Esophagus squamous epithelium (tissue), 5 donors: Measurements from ENCODE around the gene CNDP2. TPM values are rescaled to one million over a fixed set of nuclear protein-coding genes. Genes with fewer than 3 reads are reported as not detected.

Experiments used
- DNase-seq: peaks from one replicate; lab custom pipeline; 2025; lab: John Stamatoyannopoulos, UW
- H3K27ac ChIP-seq, 4 donors: fragments of 200-600 bp; sonication (generic); one replicate each; pipeline ENCODE4 v1.5.1; 2016 to 2019; ENCODE audit warnings: mild to moderate bottlenecking in 1 of 4
- H3K27me3 ChIP-seq, 4 donors: fragments of 200-600 bp; sonication (generic); 1 replicate in 3 of 4; 2 replicates in 1 of 4; pipeline versions ENCODE4 v1.5.1 to v1.6.0; 2017 to 2021; ENCODE audit warnings: antibody characterized with exemption in 1 of 4
- H3K36me3 ChIP-seq, 3 donors: fragments of 200-600 bp; sonication (generic); one replicate each; pipeline ENCODE4 v1.5.1; 2016 to 2019
- H3K4me1 ChIP-seq, 3 donors: fragments of 200-600 bp; sonication (generic); one replicate each; pipeline ENCODE4 v1.5.1; 2017 to 2019
- H3K4me3 ChIP-seq, 4 donors: fragments of 200-600 bp; sonication (generic); 1 replicate in 3 of 4; 2 replicates in 1 of 4; pipeline ENCODE4 v1.5.1; 2016 to 2019; ENCODE audit warnings: mild to moderate bottlenecking in 2 of 4, moderate library complexity in 1 of 4
- H3K9me3 ChIP-seq, 3 donors: fragments of 200-600 bp; sonication (generic); one replicate each; pipeline ENCODE4 v1.5.1; 2016 to 2019
- CTCF ChIP-seq, 6 experiments: fragments of 450-650 bp in 4 of 6; fragments of 200-600 bp in 2 of 6; sonication (generic) in 2 of 6; IDR thresholded peaks; one replicate each; pipeline ENCODE4 v1.5.1; 2016 to 2019; ENCODE audit warnings: antibody characterized with exemption in 6 of 6, mild to moderate bottlenecking in 4 of 6, moderate library complexity in 4 of 6
- POLR2A ChIP-seq, 4 donors: fragments of 450-650 bp; IDR thresholded peaks; one replicate each; pipeline ENCODE4 v1.6.1; 2017; ENCODE audit warnings: antibody characterized with exemption in 4 of 4, mild to moderate bottlenecking in 4 of 4, moderate library complexity in 3 of 4
- whole genome bisulfite sequencing, 2 donors: methylation state at CpG; one replicate each; pipeline ENCODE4 v1.1.5; 2018; 5-methylcytosine and 5-hydroxymethylcytosine counted together
- intact Hi-C: fragments of 100-400 bp; cut with DNase I; formaldehyde crosslinking; loops from one replicate; pipeline ENCODE4 v1.15.0; 2022
- total RNA-seq, 4 donors: library from RNA; depleted of rRNA; stranded (reverse); fragments of >200 nt; gene quantifications; one replicate each; pipeline ENCODE4 v1.1.0, GENCODE V29; 2016
- donor health status: DM: yes; HTN: yes; CAD: no.

CNDP2 gene
- total RNA-seq, 4 donors from 2014 or later = 66.6 to 136 (median 87.9) TPM

GRCh38 chr18:74478316-74478715, 17.8 kb upstream of the CNDP2 start:
- no peaks in the 10 kb centered on the region for H3K36me3 ChIP-seq
- DNase-seq = no peak
- intact Hi-C loops = no loop called here
- H3K9me3 ChIP-seq = no peaks in the 10 kb centered on the region
- WGBS, 2 donors = 86 to 100% methylated on average over 6 of the region's 7 CpGs
- peaks cover 0 to 10% (median 0%) of the 10 kb centered on the region in 3 donors for H3K4me1 ChIP-seq
- no peak overlapping the region for H3K4me3 ChIP-seq
- H3K27ac ChIP-seq = no peak overlapping the region
- H3K27me3 ChIP-seq = no peaks in the 10 kb centered on the region
- TF ChIP-seq POLR2A (IDR thresholded peaks at IDR 0.05) = no peak
- TF ChIP-seq CTCF (IDR thresholded peaks at IDR 0.05) = no peak

- no peak overlapping the region for H3K4me3 ChIP-seq
- H3K4me1 ChIP-seq = peaks cover 0 to 10% (median 0%) of the 10 kb centered on the region in 3 donors
- H3K9me3 ChIP-seq = no peaks in the 10 kb centered on the region
- no peak overlapping the region for H3K27ac ChIP-seq
- no peaks in the 10 kb centered on the region for H3K36me3 ChIP-seq
- intact Hi-C loops = no loop called here
- WGBS, 2 donors = 27 to 42% methylated on average over 6 of the region's 6 CpGs
- H3K27me3 ChIP-seq = no peaks in the 10 kb centered on the region
- no peak for DNase-seq
- TF ChIP-seq CTCF (IDR thresholded peaks at IDR 0.05) = no peak
- TF ChIP-seq POLR2A (IDR thresholded peaks at IDR 0.05) = no peak
These were observed 17.3 kb upstream of the CNDP2 start for GRCh38 chr18:74478880-74479279.

GRCh38 chr18:74479486-74480148, 16.5 kb upstream of the CNDP2 start:
- Histone ChIP-seq H3K9me3 (no peaks in the 10 kb centered on the region), H3K4me1 (peaks cover 0 to 10% (median 0%) of the 10 kb centered on the region in 3 donors), H3K27ac (no peak overlapping the region), H3K4me3 (no peak overlapping the region), H3K36me3 (no peaks in the 10 kb centered on the region), H3K27me3 (no peaks in the 10 kb centered on the region)
- WGBS, 2 donors = 88 to 90% methylated on average over 13 to 15 of the region's 16 CpGs
- no peak for TF ChIP-seq POLR2A (IDR thresholded peaks at IDR 0.05)
- no peak for TF ChIP-seq CTCF (IDR thresholded peaks at IDR 0.05)
- intact Hi-C loops = no loop called here
- no peak for DNase-seq

GRCh38 chr18:74480149-74480651, 16.0 kb upstream of the CNDP2 start:
- no peak overlapping the region for H3K4me3 ChIP-seq
- no peak overlapping the region for H3K27ac ChIP-seq
- DNase-seq = no peak
- intact Hi-C loops = no loop called here
- WGBS, 2 donors = 72% methylated on average over 5 to 7 of the region's 7 CpGs
- H3K36me3 ChIP-seq = no peaks in the 10 kb centered on the region
- no peak for TF ChIP-seq CTCF (IDR thresholded peaks at IDR 0.05)
- no peak for TF ChIP-seq POLR2A (IDR thresholded peaks at IDR 0.05)
- H3K4me1 ChIP-seq = peaks cover 0 to 10% (median 0%) of the 10 kb centered on the region in 3 donors
- H3K9me3 ChIP-seq = no peaks in the 10 kb centered on the region
- no peaks in the 10 kb centered on the region for H3K27me3 ChIP-seq

GRCh38 chr18:74482697-74483096, 13.5 kb upstream of the CNDP2 start:
- Histone ChIP-seq H3K4me1 (peaks cover 0 to 6% (median 0%) of the 10 kb centered on the region in 3 donors), H3K36me3 (no peaks in the 10 kb centered on the region), H3K4me3 (no peak overlapping the region), H3K27me3 (peaks cover 0 to 6% (median 0%) of the 10 kb centered on the region in 4 donors), H3K9me3 (no peaks in the 10 kb centered on the region), H3K27ac (no peak overlapping the region)
- 85 to 91% methylated on average over 11 of the region's 11 CpGs for WGBS, 2 donors
- DNase-seq = no peak
- intact Hi-C loops = no loop called here
- TF ChIP-seq CTCF (IDR thresholded peaks at IDR 0.05) (no peak), POLR2A (IDR thresholded peaks at IDR 0.05) (no peak)
